HepG2 (cell line): ENCODE data around the gene CASZ1. TPM values are rescaled to one million over a fixed set of nuclear protein-coding genes. Genes with fewer than 3 reads are reported as not detected.

Source experiments
- ATAC-seq: fragments of 200-7000 bp; cut with Tn5 transposase; 3 replicates; pipeline ENCODE4 v1.9.1; 2020; ENCODE audit warnings: mild to moderate bottlenecking, moderate library complexity
- BruUV-seq: library from RNA; stranded (reverse); fragments of 400-500 nt; replicated peaks from 2 replicates; lab custom pipeline; 2021; lab: Mats Ljungman, UMichigan
- CTCF ChIA-PET: fragments of 300-600 bp; formaldehyde crosslinking; extraction: SDS; loops from one replicate; lab custom pipeline; 2021; ENCODE audit warnings: low total read pairs, inconsistent platforms, low intra/inter-chr PET ratio; lab: Yijun Ruan, JAX
- POLR2A ChIA-PET: fragments of 350-600 bp; sonication (Branson Sonifier 250); formaldehyde crosslinking; loops from one replicate; lab custom pipeline; 2020; ENCODE audit warnings: antibody characterized with exemption, inconsistent platforms; lab: Yijun Ruan, JAX
- DNase-seq: peaks from one replicate; pipeline ENCODE4 v3.0.0-alpha.2; 2015; ENCODE audit warnings: low spot score
- FAIRE-seq: peaks from 3 replicates; lab custom pipeline; 2011; peaks lifted over from hg19 to GRCh38; lab: Jason Lieb, UNC
- H2AFZ ChIP-seq: one replicate; pipeline ENCODE4 v1.6.1; 2011; ENCODE audit warnings: low read length, inconsistent platforms
- H3K27ac ChIP-seq: fragments of 300-600 bp; 3 replicates; pipeline ENCODE4 v1.8.0; 2011; ENCODE audit warnings: mixed run types, mild to moderate bottlenecking, mixed read lengths, low read length, inconsistent platforms; ENCODE audit not compliant: insufficient read depth; ENCODE audit errors: extremely low read length
- H3K27me3 ChIP-seq, 2 experiments: fragments of 200-600 bp in 1 of 2; 2 replicates in 1 of 2; 3 replicates in 1 of 2; pipeline versions ENCODE4 v1.6.0 to v1.8.0; 2011; ENCODE audit warnings: low read length in 2 of 2, mild to moderate bottlenecking in 2 of 2, moderate library complexity in 2 of 2, inconsistent platforms in 1 of 2; ENCODE audit not compliant: insufficient read depth in 2 of 2, control insufficient read depth in 1 of 2
- H3K36me3 ChIP-seq, 2 experiments: fragments of 200-600 bp in 1 of 2; replicated peaks in 1 of 2; 2 replicates in 1 of 2; 3 replicates in 1 of 2; pipeline versions ENCODE4 v1.5.1 to v1.8.0; 2011; ENCODE audit warnings: low read length in 2 of 2, inconsistent platforms in 1 of 2; ENCODE audit not compliant: insufficient read depth in 2 of 2, control insufficient read depth in 1 of 2
- H3K4me1 ChIP-seq: 2 replicates; pipeline ENCODE4 v1.5.1; 2012; ENCODE audit warnings: low read length, inconsistent platforms; ENCODE audit not compliant: insufficient read depth
- H3K4me2 ChIP-seq: 2 replicates; pipeline ENCODE4 v1.6.0; 2011; ENCODE audit warnings: low read depth, low read length, inconsistent platforms
- H3K4me3 ChIP-seq, 3 experiments: fragments of 200-600 bp in 1 of 3; sonication (generic), shearing (Covaris generic) in 1 of 3; replicated peaks in 1 of 3; 2 replicates each; pipeline ENCODE4 v1.5.1; 2011 to 2016; ENCODE audit warnings: low read length in 3 of 3, inconsistent platforms in 2 of 3, low read depth in 2 of 3, mild to moderate bottlenecking in 2 of 3, control low read depth in 1 of 3, mixed read lengths in 1 of 3; ENCODE audit not compliant: insufficient read depth in 1 of 3
- H3K79me2 ChIP-seq: one replicate; pipeline ENCODE4 v1.6.1; 2011; ENCODE audit warnings: low read length, inconsistent platforms; ENCODE audit not compliant: insufficient read depth
- H3K9ac ChIP-seq: 2 replicates; pipeline ENCODE4 v1.6.0; 2011; ENCODE audit warnings: mild to moderate bottlenecking, low read depth, low read length, inconsistent platforms; ENCODE audit not compliant: insufficient read depth
- H3K9me3 ChIP-seq: 2 replicates; pipeline ENCODE4 v1.5.1; 2012; ENCODE audit warnings: mild to moderate bottlenecking, low read length
- H4K20me1 ChIP-seq: 2 replicates; pipeline ENCODE4 v1.6.0; 2011; ENCODE audit warnings: inconsistent platforms, mild to moderate bottlenecking, low read length, moderate library complexity; ENCODE audit not compliant: insufficient read depth
- ATAD3A ChIP-seq: sonication (generic); formaldehyde crosslinking; IDR thresholded peaks from 2 replicates; pipeline ENCODE4 v1.4.0; 2020; ENCODE audit warnings: missing genetic modification reagents
- CBX2 ChIP-seq, 2 experiments: fragments of 200-600 bp in 1 of 2; sonication (generic); formaldehyde crosslinking in 1 of 2; IDR thresholded peaks; 2 replicates each; pipeline versions ENCODE4 v1.7.0 to v1.8.1; 2018 to 2022; ENCODE audit warnings: low read depth in 2 of 2, low read length in 1 of 2, mild to moderate bottlenecking in 1 of 2, missing genetic modification reagents in 1 of 2
- CC2D1A ChIP-seq: sonication (generic); formaldehyde crosslinking; IDR thresholded peaks from 2 replicates; pipeline ENCODE4 v1.8.1; 2023; ENCODE audit warnings: mild to moderate bottlenecking, missing genetic modification reagents
- MTA3 ChIP-seq: sonication (generic); formaldehyde crosslinking; IDR thresholded peaks from 2 replicates; pipeline ENCODE4 v1.4.0; 2020; ENCODE audit warnings: missing genetic modification reagents
- RFX3 ChIP-seq: IDR thresholded peaks from 2 replicates; pipeline ENCODE4 v1.6.1; 2016; ENCODE audit warnings: missing biosample characterization, missing genetic modification reagents
- SMAD9 ChIP-seq: sonication (generic); formaldehyde crosslinking; IDR thresholded peaks from 2 replicates; pipeline ENCODE4 v1.5.1; 2020; ENCODE audit warnings: mild to moderate bottlenecking, missing genetic modification reagents
- THYN1 ChIP-seq: sonication (generic); formaldehyde crosslinking; IDR thresholded peaks from 2 replicates; pipeline ENCODE4 v1.8.1; 2023; ENCODE audit warnings: low read depth, mild to moderate bottlenecking, moderate library complexity, missing genetic modification reagents, borderline replicate concordance
- ZNF225 ChIP-seq: sonication (generic); formaldehyde crosslinking; IDR thresholded peaks from 2 replicates; pipeline ENCODE4 v1.4.0; 2020; ENCODE audit warnings: mild to moderate bottlenecking, missing genetic modification reagents
- ZNF530 ChIP-seq: sonication (generic); formaldehyde crosslinking; IDR thresholded peaks from 2 replicates; pipeline ENCODE4 v1.5.0; 2020; ENCODE audit warnings: low read depth, mild to moderate bottlenecking, missing genetic modification reagents
- ZNF558 ChIP-seq: sonication (generic); formaldehyde crosslinking; IDR thresholded peaks from 2 replicates; pipeline ENCODE4 v1.9.0; 2022; ENCODE audit warnings: mild to moderate bottlenecking, missing genetic modification reagents, borderline replicate concordance
- ZNF616 ChIP-seq: sonication (generic); formaldehyde crosslinking; IDR thresholded peaks from 2 replicates; pipeline ENCODE4 v1.5.0; 2020; ENCODE audit warnings: low read depth, mild to moderate bottlenecking, missing genetic modification reagents
- ZNF629 ChIP-seq: sonication (generic); formaldehyde crosslinking; conservative IDR thresholded peaks from 2 replicates; pipeline ENCODE4 v1.5.0; 2020; ENCODE audit warnings: missing genetic modification reagents
- ZNF776 ChIP-seq: sonication (generic); formaldehyde crosslinking; IDR thresholded peaks from 2 replicates; pipeline ENCODE4 v1.4.0; 2020; ENCODE audit warnings: mild to moderate bottlenecking, missing genetic modification reagents
- ZNF891 ChIP-seq: sonication (generic); formaldehyde crosslinking; IDR thresholded peaks from 2 replicates; pipeline ENCODE4 v1.5.0; 2020; ENCODE audit warnings: mild to moderate bottlenecking, missing genetic modification reagents
- WGBS: methylation state at CpG from one replicate; pipeline ENCODE4 v1.1.6; 2017; ENCODE audit warnings: low lambda C conversion rate; 5-methylcytosine and 5-hydroxymethylcytosine counted together
- in situ Hi-C: cut with HindIII; loops from 2 replicates; pipeline ENCODE4 v1.10.0; 2017; ENCODE audit warnings: low pct_unique_long_range_greater_than_20kb; ENCODE audit not compliant: extremely low pct_ligation_motif_present
- intact Hi-C: fragments of 100-400 bp; cut with micrococcal nuclease; formaldehyde crosslinking; loops from one replicate; pipeline ENCODE4 v1.10.0; 2022; ENCODE audit not compliant: unreplicated experiment
- polyA plus RNA-seq, 8 experiments: library from polyadenylated mRNA; depleted of rRNA in 3 of 8; stranded (reverse) in 7 of 8; unstranded in 1 of 8; fragments of >200 nt; fragmentation: Illumina TruSeq in 4 of 8; extraction: Trizol in 4 of 8; gene quantifications; 2 replicates each; pipeline versions ENCODE4 v1.2.1 to v1.2.3, GENCODE V29; 2011 to 2016; ENCODE audit warnings: low read depth in 4 of 8, missing spikeins in 1 of 8, mixed read lengths in 1 of 8; ENCODE audit not compliant: insufficient read depth in 1 of 8
- total RNA-seq, 5 experiments: library from RNA; depleted of rRNA; stranded (reverse); fragments of >200 nt; fragmentation: Illumina TruSeq; extraction: Trizol; gene quantifications; 2 replicates each; pipeline ENCODE4 v1.2.3, GENCODE V29; 2016; ENCODE audit warnings: low read depth in 1 of 5
- TF ChIP-seq, protein P1 (sequence below): sonication (generic); formaldehyde crosslinking; IDR thresholded peaks from 2 replicates; pipeline ENCODE4 v1.5.0; 2020; ENCODE audit warnings: mild to moderate bottlenecking, missing genetic modification reagents
- TF ChIP-seq, protein P2 (sequence below): IDR thresholded peaks from 2 replicates; pipeline ENCODE4 v1.6.1; 2016
- TF ChIP-seq, protein P3 (sequence below): sonication (generic); formaldehyde crosslinking; IDR thresholded peaks from 2 replicates; pipeline ENCODE4 v1.5.0; 2020; ENCODE audit warnings: missing genetic modification reagents

The CASZ1 gene
- total and polyA plus RNA-seq, 2 of the 13 experiments (the other 11 are each of a cell fraction or from before 2014, with no cell fraction given): 1.9 to 3.7 TPM

DNA sequence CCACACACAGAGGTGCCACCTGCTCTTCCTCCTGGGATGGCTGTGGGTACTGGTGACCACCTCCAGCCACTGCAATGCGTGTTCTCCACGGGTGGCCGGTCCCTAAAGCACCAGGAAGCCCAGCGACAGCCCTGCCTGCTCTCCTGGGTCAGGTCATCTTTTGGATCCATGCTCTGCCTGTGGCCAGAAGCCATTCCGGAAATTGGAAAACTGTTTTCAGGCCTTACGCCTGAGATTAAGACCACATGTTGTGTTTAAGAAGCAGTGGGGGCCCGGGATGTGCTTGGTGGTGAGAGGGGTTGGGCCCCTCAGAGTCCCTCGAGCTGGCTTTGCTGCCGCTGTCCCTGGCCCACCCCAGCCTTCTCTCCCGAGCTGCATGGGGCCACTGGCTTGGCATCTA, 170.9 kb downstream of the CASZ1 start (continued):
- TF ChIP-seq ZNF530 (CRISPR knock-in tag) (no peak), THYN1 (CRISPR knock-in tag) (no peak), CC2D1A (CRISPR knock-in tag) (no peak), CBX2 (IDR thresholded peaks at IDR 0.05; ENCODE audit: low read depth, low read length) (no peak), CBX2 (CRISPR knock-in tag; IDR thresholded peaks at IDR 0.05; ENCODE audit: low read depth) (no peak), RFX3 (CRISPR knock-in tag) (no peak), ZNF891 (CRISPR knock-in tag) (no peak), ZNF225 (CRISPR knock-in tag) (no peak), ZNF616 (CRISPR knock-in tag) (no peak), ZNF558 (CRISPR knock-in tag) (no peak), MTA3 (CRISPR knock-in tag) (no peak)
- TF ChIP-seq, protein P1, sequence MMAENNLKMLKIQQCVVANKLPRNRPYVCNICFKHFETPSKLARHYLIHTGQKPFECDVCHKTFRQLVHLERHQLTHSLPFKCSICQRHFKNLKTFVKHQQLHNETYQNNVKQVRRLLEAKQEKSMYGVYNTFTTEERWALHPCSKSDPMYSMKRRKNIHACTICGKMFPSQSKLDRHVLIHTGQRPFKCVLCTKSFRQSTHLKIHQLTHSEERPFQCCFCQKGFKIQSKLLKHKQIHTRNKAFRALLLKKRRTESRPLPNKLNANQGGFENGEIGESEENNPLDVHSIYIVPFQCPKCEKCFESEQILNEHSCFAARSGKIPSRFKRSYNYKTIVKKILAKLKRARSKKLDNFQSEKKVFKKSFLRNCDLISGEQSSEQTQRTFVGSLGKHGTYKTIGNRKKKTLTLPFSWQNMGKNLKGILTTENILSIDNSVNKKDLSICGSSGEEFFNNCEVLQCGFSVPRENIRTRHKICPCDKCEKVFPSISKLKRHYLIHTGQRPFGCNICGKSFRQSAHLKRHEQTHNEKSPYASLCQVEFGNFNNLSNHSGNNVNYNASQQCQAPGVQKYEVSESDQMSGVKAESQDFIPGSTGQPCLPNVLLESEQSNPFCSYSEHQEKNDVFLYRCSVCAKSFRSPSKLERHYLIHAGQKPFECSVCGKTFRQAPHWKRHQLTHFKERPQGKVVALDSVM (CRISPR knock-in tag): no peak

DNA sequence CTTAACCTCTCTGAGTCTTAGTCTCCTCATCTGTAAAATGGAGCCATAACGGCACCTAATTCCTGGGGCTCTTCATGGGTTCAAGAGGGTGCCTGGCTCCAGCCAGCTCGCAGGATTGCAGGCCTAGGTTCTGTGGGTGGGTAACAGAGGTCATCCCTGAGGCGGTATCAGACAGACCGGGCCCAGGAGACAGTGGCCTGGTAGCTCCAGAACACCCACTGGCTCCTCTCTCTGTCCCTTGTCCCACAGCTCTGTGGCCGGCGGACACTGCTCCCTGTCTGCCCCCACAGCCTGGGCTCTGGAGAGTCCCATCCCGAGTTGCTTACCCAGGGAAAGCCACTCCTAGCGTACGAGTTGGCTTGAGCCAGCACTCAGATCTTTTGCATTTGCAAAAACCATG, 171.4 kb downstream of the CASZ1 start:
- H2AFZ ChIP-seq: no peak overlapping the region
- peaks cover 10% of the 10 kb centered on the region for H3K4me1 ChIP-seq
- H3K9ac ChIP-seq: no peak overlapping the region
- no peaks in the 10 kb centered on the region for H3K79me2 ChIP-seq
- no peak overlapping the region for H3K4me3 ChIP-seq
- no peak overlapping the region for H3K4me2 ChIP-seq
- intact Hi-C loops: loop anchor here (10.0 kb wide), 1 partner anchor 110 kb away; no protein-coding TSS in a partner anchor
- H3K36me3 ChIP-seq: peaks cover 12 to 14% of the 10 kb centered on the region in 2 experiments; a peak in 3 of 5 replicates
- no peak for ATAC-seq
- TF ChIP-seq, protein P2, sequence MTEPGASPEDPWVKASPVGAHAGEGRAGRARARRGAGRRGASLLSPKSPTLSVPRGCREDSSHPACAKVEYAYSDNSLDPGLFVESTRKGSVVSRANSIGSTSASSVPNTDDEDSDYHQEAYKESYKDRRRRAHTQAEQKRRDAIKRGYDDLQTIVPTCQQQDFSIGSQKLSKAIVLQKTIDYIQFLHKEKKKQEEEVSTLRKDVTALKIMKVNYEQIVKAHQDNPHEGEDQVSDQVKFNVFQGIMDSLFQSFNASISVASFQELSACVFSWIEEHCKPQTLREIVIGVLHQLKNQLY: no peak
- no peak for TF ChIP-seq SMAD9 (CRISPR knock-in tag)
- TF ChIP-seq ZNF629: peak; percentile 80
- no peak for TF ChIP-seq ZNF776
- TF ChIP-seq ATAD3A (CRISPR knock-in tag): no peak
- TF ChIP-seq, protein P3, sequence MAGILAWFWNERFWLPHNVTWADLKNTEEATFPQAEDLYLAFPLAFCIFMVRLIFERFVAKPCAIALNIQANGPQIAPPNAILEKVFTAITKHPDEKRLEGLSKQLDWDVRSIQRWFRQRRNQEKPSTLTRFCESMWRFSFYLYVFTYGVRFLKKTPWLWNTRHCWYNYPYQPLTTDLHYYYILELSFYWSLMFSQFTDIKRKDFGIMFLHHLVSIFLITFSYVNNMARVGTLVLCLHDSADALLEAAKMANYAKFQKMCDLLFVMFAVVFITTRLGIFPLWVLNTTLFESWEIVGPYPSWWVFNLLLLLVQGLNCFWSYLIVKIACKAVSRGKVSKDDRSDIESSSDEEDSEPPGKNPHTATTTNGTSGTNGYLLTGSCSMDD (CRISPR knock-in tag): no peak
- TF ChIP-seq, all 625 proteins: peak for 1
- in situ Hi-C loops: no loop called here
- POLR2A ChIA-PET: no interaction called here
- H3K9me3 ChIP-seq: no peaks in the 10 kb centered on the region
- no TSS peak for BruUV-seq
- DNase-seq (no peak), FAIRE-seq (no peak)
- WGBS: 100% methylated on average over 3 of the region's 9 CpGs
- CTCF ChIA-PET: no interaction called here
- H4K20me1 ChIP-seq: no peaks in the 10 kb centered on the region
- no peak overlapping the region for H3K27ac ChIP-seq
- no peaks in the 10 kb centered on the region for H3K27me3 ChIP-seq
